DND-41 (cell line): ENCODE measurements around the gene STARD3.

Experiments
- ATAC-seq: fragments of 200-7000 bp; cut with Tn5 transposase; 3 replicates; pipeline ENCODE4 v1.9.1; 2021; ENCODE audit warnings: low read depth; ENCODE audit not compliant: insufficient read depth
- DNase-seq: peaks from one replicate; pipeline ENCODE4 v3.0.0-alpha.2; 2020
- H2AFZ ChIP-seq: 2 replicates; pipeline ENCODE4 v1.6.0; 2012; ENCODE audit warnings: low read depth, low read length
- H3K27ac ChIP-seq: 2 replicates; pipeline ENCODE4 v1.5.1; 2012; ENCODE audit warnings: low read length, inconsistent platforms
- H3K27me3 ChIP-seq: fragments of 200-600 bp; sonication (generic); 2 replicates; pipeline ENCODE4 v1.6.0; 2012; ENCODE audit warnings: low read length, mild to moderate bottlenecking, inconsistent platforms; ENCODE audit not compliant: insufficient read depth, poor library complexity
- H3K36me3 ChIP-seq: 2 replicates; pipeline ENCODE4 v1.5.1; 2012; ENCODE audit warnings: low read length, inconsistent platforms; ENCODE audit not compliant: insufficient read depth
- H3K4me1 ChIP-seq: 2 replicates; pipeline ENCODE4 v1.5.1; 2012; ENCODE audit warnings: mild to moderate bottlenecking, low read length; ENCODE audit not compliant: insufficient read depth
- H3K4me2 ChIP-seq: 2 replicates; pipeline ENCODE4 v1.6.0; 2012; ENCODE audit warnings: mild to moderate bottlenecking, moderate library complexity, low read length, inconsistent platforms; ENCODE audit not compliant: insufficient read depth
- H3K4me3 ChIP-seq, 2 experiments: fragments of 200-600 bp in 1 of 2; shearing (Covaris generic) in 1 of 2; 2 replicates each; pipeline ENCODE4 v1.5.1; 2012 to 2016; ENCODE audit warnings: inconsistent platforms in 2 of 2, low read length in 2 of 2, mild to moderate bottlenecking in 2 of 2, low read depth in 1 of 2, moderate library complexity in 1 of 2
- H3K79me2 ChIP-seq: 2 replicates; pipeline ENCODE4 v1.6.0; 2012; ENCODE audit warnings: low read length, inconsistent platforms; ENCODE audit not compliant: insufficient read depth
- H3K9ac ChIP-seq: 2 replicates; pipeline ENCODE4 v1.6.0; 2012; ENCODE audit warnings: low read depth, mild to moderate bottlenecking, inconsistent platforms, low read length, moderate library complexity
- H3K9me3 ChIP-seq: 2 replicates; pipeline ENCODE4 v1.5.1; 2012; ENCODE audit warnings: low read length, moderate library complexity, mild to moderate bottlenecking, inconsistent platforms; ENCODE audit not compliant: insufficient read depth, severe bottlenecking
- H4K20me1 ChIP-seq: 2 replicates; pipeline ENCODE4 v1.6.0; 2012; ENCODE audit warnings: low read length; ENCODE audit not compliant: insufficient read depth
- EZH2 ChIP-seq: IDR thresholded peaks from 3 replicates; pipeline ENCODE4 v1.6.1; 2012; ENCODE audit warnings: borderline replicate concordance, low read depth, mild to moderate bottlenecking, moderate library complexity, low read length, inconsistent platforms; ENCODE audit not compliant: severe bottlenecking
- TF ChIP-seq, protein P1 (sequence below): IDR thresholded peaks from 2 replicates; pipeline ENCODE4 v1.5.1; 2012; ENCODE audit warnings: borderline replicate concordance, low read length, moderate library complexity, mild to moderate bottlenecking; ENCODE audit not compliant: poor library complexity, severe bottlenecking; ENCODE audit errors: extremely low read depth

STARD3 gene

GRCh38 chr17:39687546-39688474 lies 50.9 kb downstream of the STARD3 start, which contains the start of gene PGAP3:
TSS of gene PGAP3 (minus strand) at chr17:39688057. CDS start at chr17:39688014, 43 bp downstream.
- Histone ChIP-seq H4K20me1 (no peaks in the 10 kb centered on the region), H3K4me1 (peaks cover 25% of the 10 kb centered on the region), H3K9ac (peak within 1 kb of the TSS; percentile 74), H3K27me3 (no peaks in the 10 kb centered on the region), H3K79me2 (no peaks in the 10 kb centered on the region), H3K4me3 (peak within 1 kb of the TSS; percentile 77 to 80), H3K9me3 (no peaks in the 10 kb centered on the region), H3K4me2 (peak within 1 kb of the TSS; percentile 93), H3K27ac (peak within 1 kb of the TSS; percentile 85), H2AFZ (peak within 1 kb of the TSS; percentile 67), H3K36me3 (peaks cover 6% of the 10 kb centered on the region; the same call in 1 of the 2 replicates)
- DNase-seq (peak; percentile 92), ATAC-seq (peak; percentile 95)
- TF ChIP-seq EZH2: no peak
- TF ChIP-seq, protein P1, sequence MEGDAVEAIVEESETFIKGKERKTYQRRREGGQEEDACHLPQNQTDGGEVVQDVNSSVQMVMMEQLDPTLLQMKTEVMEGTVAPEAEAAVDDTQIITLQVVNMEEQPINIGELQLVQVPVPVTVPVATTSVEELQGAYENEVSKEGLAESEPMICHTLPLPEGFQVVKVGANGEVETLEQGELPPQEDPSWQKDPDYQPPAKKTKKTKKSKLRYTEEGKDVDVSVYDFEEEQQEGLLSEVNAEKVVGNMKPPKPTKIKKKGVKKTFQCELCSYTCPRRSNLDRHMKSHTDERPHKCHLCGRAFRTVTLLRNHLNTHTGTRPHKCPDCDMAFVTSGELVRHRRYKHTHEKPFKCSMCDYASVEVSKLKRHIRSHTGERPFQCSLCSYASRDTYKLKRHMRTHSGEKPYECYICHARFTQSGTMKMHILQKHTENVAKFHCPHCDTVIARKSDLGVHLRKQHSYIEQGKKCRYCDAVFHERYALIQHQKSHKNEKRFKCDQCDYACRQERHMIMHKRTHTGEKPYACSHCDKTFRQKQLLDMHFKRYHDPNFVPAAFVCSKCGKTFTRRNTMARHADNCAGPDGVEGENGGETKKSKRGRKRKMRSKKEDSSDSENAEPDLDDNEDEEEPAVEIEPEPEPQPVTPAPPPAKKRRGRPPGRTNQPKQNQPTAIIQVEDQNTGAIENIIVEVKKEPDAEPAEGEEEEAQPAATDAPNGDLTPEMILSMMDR: peak; percentile 24

- Histone ChIP-seq H3K79me2 (no peaks in the 10 kb centered on the region), H3K27me3 (no peaks in the 10 kb centered on the region), H3K4me2 (peak overlapping the region; percentile 93), H3K4me1 (peaks cover 25% of the 10 kb centered on the region), H3K36me3 (peaks cover 2% of the 10 kb centered on the region; the same call in 1 of the 2 replicates), H3K4me3 (peak overlapping the region; percentile 77 to 80), H4K20me1 (no peaks in the 10 kb centered on the region), H2AFZ (peak overlapping the region; percentile 67), H3K27ac (peak overlapping the region; percentile 85), H3K9ac (peak overlapping the region; percentile 74), H3K9me3 (no peaks in the 10 kb centered on the region)
- no peak for TF ChIP-seq EZH2
- TF ChIP-seq, protein P1: no peak
- ATAC-seq (no peak), DNase-seq (no peak)
Measured at GRCh38 chr17:39688475-39688835, 51.5 kb downstream of the STARD3 start.

- H3K9ac ChIP-seq: peak overlapping the region; percentile 74; the same call in 1 of the 2 replicates
- H3K27ac ChIP-seq: peak overlapping the region; percentile 85; the same call in 1 of the 2 replicates
- peak overlapping the region; percentile 93 for H3K4me2 ChIP-seq
- H3K4me1 ChIP-seq: peaks cover 25% of the 10 kb centered on the region
- ATAC-seq (no peak), DNase-seq (no peak)
- no peaks in the 10 kb centered on the region for H3K27me3 ChIP-seq
- TF ChIP-seq, protein P1: no peak
- TF ChIP-seq EZH2: no peak
- H4K20me1 ChIP-seq: no peaks in the 10 kb centered on the region
- H3K79me2 ChIP-seq: no peaks in the 10 kb centered on the region
- H3K4me3 ChIP-seq: peak overlapping the region; percentile 77 to 80; a peak in 3 of 4 replicates
- H2AFZ ChIP-seq: peak overlapping the region; percentile 67
- H3K9me3 ChIP-seq: no peaks in the 10 kb centered on the region
- H3K36me3 ChIP-seq: no peaks in the 10 kb centered on the region
Measured at GRCh38 chr17:39688945-39689344, 52.0 kb downstream of the STARD3 start.
